Measurements from ENCODE around the gene SCAMP4. TPM values are rescaled to one million over a fixed set of nuclear protein-coding genes. Genes with fewer than 3 reads are reported as not detected.

Gene SCAMP4
- total and polyA plus RNA-seq, 2 of the 13 experiments (the other 11 are each of a cell fraction or from before 2014, with no cell fraction given), result 10.7 to 13.7 TPM

DNA sequence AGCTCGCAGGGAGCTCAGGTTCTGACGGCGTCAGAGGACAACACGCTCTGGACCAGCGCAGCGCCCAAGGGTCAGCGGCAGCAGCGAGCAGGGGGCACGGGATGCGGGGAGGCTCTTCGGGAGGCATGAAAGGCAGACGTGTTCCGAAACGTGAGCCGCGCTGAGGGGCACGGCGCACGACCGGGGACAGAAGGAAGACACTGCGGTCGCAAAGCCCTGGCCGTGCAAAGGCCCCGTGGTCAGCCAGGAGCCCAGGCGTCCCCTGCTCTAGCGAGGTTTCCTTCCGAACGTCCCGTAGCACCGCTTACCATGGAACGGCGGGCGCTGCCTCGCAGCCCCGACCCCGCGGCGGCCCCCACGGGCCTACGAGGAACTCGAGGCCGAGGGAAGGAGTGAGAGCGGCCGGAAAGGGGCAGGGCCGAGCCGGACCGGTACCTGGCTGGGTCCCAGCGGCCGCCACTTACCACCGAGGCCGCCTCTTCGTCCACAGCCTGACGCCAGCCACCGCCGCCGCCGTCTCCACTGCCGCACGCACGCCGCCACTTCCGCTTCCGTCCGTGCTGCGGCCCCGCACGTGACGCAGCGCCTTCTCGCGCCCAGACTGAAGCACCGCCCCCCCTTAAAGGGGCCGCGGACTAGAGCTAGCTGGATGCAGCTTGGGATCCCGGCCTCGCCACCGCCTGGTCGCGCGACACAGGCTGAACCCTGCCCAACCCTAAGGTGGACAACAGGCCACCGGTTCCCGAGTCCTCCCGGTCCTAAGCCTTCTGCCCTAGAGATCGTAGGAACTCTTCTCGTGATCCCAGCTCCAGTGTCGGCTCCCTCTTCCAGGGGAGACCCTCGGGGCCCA lies 29.3 kb upstream of the SCAMP4 start (continued):
- TF ChIP-seq ZNF691 (CRISPR knock-in tag; IDR thresholded peaks at IDR 0.05; ENCODE audit: borderline replicate concordance, low read depth) (peak; percentile 92), SALL2 (CRISPR knock-in tag; IDR thresholded peaks at IDR 0.05) (no peak; the same call in 1 of the 2 replicates), ZGPAT (CRISPR knock-in tag; IDR thresholded peaks at IDR 0.05) (peak; percentile 93), ZNF160 (CRISPR knock-in tag; IDR thresholded peaks at IDR 0.05) (peak; percentile 77; the same call in 1 of the 2 replicates), ZSCAN9 (CRISPR knock-in tag; IDR thresholded peaks at IDR 0.05; ENCODE audit: borderline replicate concordance) (0 out of 2 replicates have a peak, but pooled peaks have one; percentile 37), ZNF235 (CRISPR knock-in tag; IDR thresholded peaks at IDR 0.05; ENCODE audit: borderline replicate concordance) (no peak; the same call in 1 of the 2 replicates), HNF4G (IDR thresholded peaks at IDR 0.05; ENCODE audit: borderline replicate concordance, low read depth, low read length) (no peak), HNF4G (CRISPR knock-in tag; IDR thresholded peaks at IDR 0.05; ENCODE audit: borderline replicate concordance, low read depth) (no peak), ARID3A (IDR thresholded peaks at IDR 0.05; ENCODE audit: low read depth, low read length) (no peak), SETDB1 (CRISPR knock-in tag; IDR thresholded peaks at IDR 0.05; ENCODE audit: borderline replicate concordance) (no peak), FOXC1 (CRISPR knock-in tag; IDR thresholded peaks at IDR 0.05; ENCODE audit: borderline replicate concordance) (peak; percentile 91)
- TF ChIP-seq, protein P1, sequence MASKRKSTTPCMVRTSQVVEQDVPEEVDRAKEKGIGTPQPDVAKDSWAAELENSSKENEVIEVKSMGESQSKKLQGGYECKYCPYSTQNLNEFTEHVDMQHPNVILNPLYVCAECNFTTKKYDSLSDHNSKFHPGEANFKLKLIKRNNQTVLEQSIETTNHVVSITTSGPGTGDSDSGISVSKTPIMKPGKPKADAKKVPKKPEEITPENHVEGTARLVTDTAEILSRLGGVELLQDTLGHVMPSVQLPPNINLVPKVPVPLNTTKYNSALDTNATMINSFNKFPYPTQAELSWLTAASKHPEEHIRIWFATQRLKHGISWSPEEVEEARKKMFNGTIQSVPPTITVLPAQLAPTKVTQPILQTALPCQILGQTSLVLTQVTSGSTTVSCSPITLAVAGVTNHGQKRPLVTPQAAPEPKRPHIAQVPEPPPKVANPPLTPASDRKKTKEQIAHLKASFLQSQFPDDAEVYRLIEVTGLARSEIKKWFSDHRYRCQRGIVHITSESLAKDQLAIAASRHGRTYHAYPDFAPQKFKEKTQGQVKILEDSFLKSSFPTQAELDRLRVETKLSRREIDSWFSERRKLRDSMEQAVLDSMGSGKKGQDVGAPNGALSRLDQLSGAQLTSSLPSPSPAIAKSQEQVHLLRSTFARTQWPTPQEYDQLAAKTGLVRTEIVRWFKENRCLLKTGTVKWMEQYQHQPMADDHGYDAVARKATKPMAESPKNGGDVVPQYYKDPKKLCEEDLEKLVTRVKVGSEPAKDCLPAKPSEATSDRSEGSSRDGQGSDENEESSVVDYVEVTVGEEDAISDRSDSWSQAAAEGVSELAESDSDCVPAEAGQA (IDR thresholded peaks at IDR 0.05; ENCODE audit: low read depth), result peak; percentile 82
- TF ChIP-seq, protein P1 (CRISPR knock-in tag; IDR thresholded peaks at IDR 0.05; ENCODE audit: borderline replicate concordance), result no peak

All from HepG2 (cell line).